K562 (cell line): ENCODE measurements around the gene KMT2D. TPM values are rescaled to one million over a fixed set of nuclear protein-coding genes. Genes with fewer than 3 reads are reported as not detected.

Source experiments
- ATAC-seq: fragments of 200-7000 bp; cut with Tn5 transposase; 3 replicates; pipeline ENCODE4 v1.9.1; 2020; ENCODE audit warnings: moderate library complexity
- BruUV-seq: library from RNA; stranded (reverse); fragments of 400-500 nt; replicated peaks from 2 replicates; lab custom pipeline; 2021; lab: Mats Ljungman, UMichigan
- CTCF ChIA-PET: fragments of 300-600 bp; formaldehyde crosslinking; extraction: SDS; loops from one replicate; lab custom pipeline; 2021; ENCODE audit warnings: low intra/inter-chr PET ratio; lab: Yijun Ruan, JAX
- POLR2A ChIA-PET: fragments of 300-600, 350-650 bp; sonication (Branson Sonifier 250); formaldehyde crosslinking; extraction: SDS; loops from one replicate; lab custom pipeline; 2021; ENCODE audit warnings: antibody characterized with exemption, inconsistent platforms; lab: Yijun Ruan, JAX
- DNase-seq, 4 experiments: peaks; one replicate each; pipeline versions ENCODE4 v3.0.0 to v3.0.0-alpha.2; 2011 to 2018; ENCODE audit warnings: low spot score in 3 of 4, mixed read lengths in 3 of 4; ENCODE audit errors: extremely low read depth in 1 of 4
- FAIRE-seq: peaks from 2 replicates; lab custom pipeline; 2011; peaks lifted over from hg19 to GRCh38; lab: Jason Lieb, UNC
- H2AFZ ChIP-seq: 2 replicates; pipeline ENCODE4 v1.6.0; 2011; ENCODE audit warnings: low read depth, low read length, control low read depth, inconsistent platforms
- H3K27ac ChIP-seq: fragments of 200-600 bp; 3 replicates; pipeline ENCODE4 v1.8.0; 2011; ENCODE audit warnings: low read depth, mild to moderate bottlenecking, control low read depth, inconsistent platforms, low read length, moderate library complexity, mixed read lengths; ENCODE audit errors: extremely low read depth
- H3K27me3 ChIP-seq, 2 experiments: fragments of 300-600 bp in 1 of 2; 2 replicates in 1 of 2; 3 replicates in 1 of 2; pipeline versions ENCODE4 v1.6.0 to v1.8.0; 2011; ENCODE audit warnings: inconsistent platforms in 2 of 2, low read length in 2 of 2, mild to moderate bottlenecking in 1 of 2, mixed read lengths in 1 of 2, moderate library complexity in 1 of 2; ENCODE audit not compliant: control insufficient read depth in 2 of 2, insufficient read depth in 2 of 2
- H3K36me3 ChIP-seq: fragments of 300-600 bp; 3 replicates; pipeline ENCODE4 v1.8.0; 2011; ENCODE audit warnings: mild to moderate bottlenecking, low read length, inconsistent platforms; ENCODE audit not compliant: control insufficient read depth, insufficient read depth
- H3K4me1 ChIP-seq, 2 experiments: fragments of 200-600 bp in 1 of 2; replicated peaks in 1 of 2; 2 replicates in 1 of 2; 3 replicates in 1 of 2; pipeline versions ENCODE4 v1.5.1 to v1.8.0; 2011; ENCODE audit warnings: inconsistent platforms in 2 of 2, low read length in 2 of 2, mild to moderate bottlenecking in 1 of 2, mixed read lengths in 1 of 2, moderate library complexity in 1 of 2; ENCODE audit not compliant: control insufficient read depth in 2 of 2, insufficient read depth in 2 of 2
- H3K4me2 ChIP-seq: 2 replicates; pipeline ENCODE4 v1.6.1; 2011; ENCODE audit warnings: low read length, control low read depth, inconsistent platforms, mixed read lengths; ENCODE audit not compliant: insufficient read depth
- H3K4me3 ChIP-seq: fragments of 200-600 bp; sonication (generic), shearing (Covaris generic); 2 replicates; pipeline ENCODE4 v1.5.1; 2016; ENCODE audit warnings: control low read depth, inconsistent platforms
- H3K79me2 ChIP-seq: fragments of 200-600 bp; 3 replicates; pipeline ENCODE4 v1.8.0; 2011; ENCODE audit warnings: low read length, inconsistent platforms; ENCODE audit not compliant: control insufficient read depth, insufficient read depth
- H3K9ac ChIP-seq, 2 experiments: 2 replicates each; pipeline versions ENCODE4 v1.6.0 to v1.6.1; 2011; ENCODE audit warnings: low read depth in 2 of 2, low read length in 2 of 2, control low read depth in 1 of 2, inconsistent platforms in 1 of 2, mild to moderate bottlenecking in 1 of 2, mixed read lengths in 1 of 2; ENCODE audit not compliant: insufficient read depth in 1 of 2
- H3K9me1 ChIP-seq: one replicate; pipeline ENCODE4 v1.6.0; 2011; ENCODE audit warnings: inconsistent platforms, mild to moderate bottlenecking, low read length, moderate library complexity; ENCODE audit not compliant: control insufficient read depth, insufficient read depth
- H3K9me3 ChIP-seq: replicated peaks from 2 replicates; pipeline ENCODE4 v1.5.1; 2011; ENCODE audit warnings: low read depth, low read length, inconsistent platforms; ENCODE audit not compliant: control insufficient read depth, insufficient read depth
- H4K20me1 ChIP-seq: replicated peaks from 2 replicates; pipeline ENCODE4 v1.6.1; 2011; ENCODE audit warnings: low read length, inconsistent platforms, mixed read lengths; ENCODE audit not compliant: control insufficient read depth, insufficient read depth
- BACH1 ChIP-seq: fragments of 200-800 bp; sonication (Bioruptor generic); IDR thresholded peaks from 2 replicates; pipeline ENCODE4 v1.6.1; 2016; ENCODE audit warnings: missing genetic modification characterization, missing compliant biosample characterization
- L3MBTL2 ChIP-seq: fragments of 450-650 bp; IDR thresholded peaks from 2 replicates; pipeline ENCODE4 v1.6.1; 2016; ENCODE audit warnings: mild to moderate bottlenecking, moderate library complexity
- LCOR ChIP-seq: sonication (generic); formaldehyde crosslinking; IDR thresholded peaks from 2 replicates; pipeline ENCODE4 v1.8.0; 2022; ENCODE audit warnings: mild to moderate bottlenecking, missing genetic modification reagents
- MAFF ChIP-seq: IDR thresholded peaks from 2 replicates; pipeline ENCODE4 v1.6.1; 2012; ENCODE audit warnings: low read length, improper control_type of control experiment
- NFIC ChIP-seq: fragments of 450-650 bp; IDR thresholded peaks from 2 replicates; pipeline ENCODE4 v1.6.1; 2017; ENCODE audit warnings: mild to moderate bottlenecking, inconsistent platforms
- NFRKB ChIP-seq: fragments of 450-650 bp; IDR thresholded peaks from 2 replicates; pipeline ENCODE4 v1.6.1; 2016; ENCODE audit warnings: low read depth
- NR2C2 ChIP-seq, 2 experiments: fragments of 200-800 bp in 1 of 2; sonication (Bioruptor generic) in 1 of 2; sonication (generic) in 1 of 2; formaldehyde crosslinking in 1 of 2; IDR thresholded peaks; 2 replicates each; pipeline versions ENCODE4 v1.6.1 to v1.8.0; 2016 to 2022; ENCODE audit warnings: mild to moderate bottlenecking in 1 of 2, missing compliant biosample characterization in 1 of 2, missing genetic modification characterization in 1 of 2, missing genetic modification reagents in 1 of 2
- PHTF2 ChIP-seq: fragments of 250-450 bp; sonication (Bioruptor Pico); IDR thresholded peaks from 2 replicates; pipeline ENCODE4 v1.5.0; 2021; ENCODE audit warnings: mild to moderate bottlenecking
- PML ChIP-seq: IDR thresholded peaks from 2 replicates; pipeline ENCODE4 v1.6.1; 2012; ENCODE audit warnings: low read length, inconsistent platforms
- RUNX1 ChIP-seq: sonication (generic); IDR thresholded peaks from 2 replicates; pipeline ENCODE4 v1.6.1; 2016; ENCODE audit warnings: antibody characterized with exemption, low read depth
- ZNF274 ChIP-seq: IDR thresholded peaks from 2 replicates; pipeline ENCODE4 v1.6.1; 2011; ENCODE audit warnings: low read depth, mild to moderate bottlenecking, low read length, moderate library complexity, borderline replicate concordance
- ZNF644 ChIP-seq: fragments of 200-800 bp; sonication (Bioruptor generic); IDR thresholded peaks from 2 replicates; pipeline ENCODE4 v1.6.1; 2016; ENCODE audit warnings: low read depth, missing genetic modification characterization, missing compliant biosample characterization
- WGBS: fragments of 100-300 bp; shearing (Covaris generic); methylation state at CpG from one replicate; pipeline ENCODE4 v1.1.6; 2016; ENCODE audit warnings: low coverage, mixed read lengths; ENCODE audit not compliant: insufficient coverage; ENCODE audit errors: missing lambda C conversion rate; 5-methylcytosine and 5-hydroxymethylcytosine counted together
- in situ Hi-C: fragments of 300-500 bp; cut with MboI; formaldehyde crosslinking; loops from 4 replicates; pipeline ENCODE4 v1.15.0; 2018; ENCODE audit warnings: inconsistent platforms, mixed read lengths
- intact Hi-C: fragments of 100-400 bp; cut with micrococcal nuclease; formaldehyde crosslinking; loops from 2 replicates; pipeline ENCODE4 v1.14.2; 2022
- polyA plus RNA-seq, 8 experiments: library from polyadenylated mRNA; depleted of rRNA in 4 of 8; stranded (reverse) in 5 of 8; unstranded in 3 of 8; fragments of >200 nt; fragmentation: Nextera tagmentation in 2 of 8; fragmentation: Illumina TruSeq in 1 of 8; extraction: Ambion mirVana in 2 of 8; extraction: Trizol in 1 of 8; gene quantifications; 2 replicates each; pipeline versions ENCODE4 v1.2.1 to v1.2.3, GENCODE V29; 2011 to 2014; ENCODE audit warnings: inconsistent platforms in 1 of 8, missing spikeins in 1 of 8
- total RNA-seq, 7 experiments: library from RNA; depleted of rRNA in 6 of 7; stranded (reverse); fragments of >200 nt in 6 of 7; fragmentation: Illumina TruSeq in 2 of 7; extraction: Trizol in 2 of 7; gene quantifications; 2 replicates each; pipeline versions ENCODE4 v1.2.1 to v1.2.3, GENCODE V29; 2011 to 2021; ENCODE audit warnings: low replicate concordance in 1 of 7
- TF ChIP-seq, protein P1 (sequence below): fragments of 450-650 bp; formaldehyde crosslinking; IDR thresholded peaks from 2 replicates; pipeline ENCODE4 v1.4.0; 2020; ENCODE audit warnings: mild to moderate bottlenecking, moderate library complexity
- TF ChIP-seq, protein P2 (sequence below): fragments of 250-450 bp; sonication (Bioruptor Pico); IDR thresholded peaks from 2 replicates; pipeline ENCODE4 v1.5.0; 2020; ENCODE audit warnings: mild to moderate bottlenecking
- TF ChIP-seq, protein P3 (sequence below): fragments of 150-350 bp; conservative IDR thresholded peaks from 2 replicates; pipeline ENCODE4 v1.6.1; 2014; ENCODE audit warnings: low read length

KMT2D gene
- total and polyA plus RNA-seq, 9 of the 15 experiments (the other 6 are each of a cell fraction or from before 2014, with no cell fraction given) = 0.22 to 93.7 (median 13.7) TPM

DNA sequence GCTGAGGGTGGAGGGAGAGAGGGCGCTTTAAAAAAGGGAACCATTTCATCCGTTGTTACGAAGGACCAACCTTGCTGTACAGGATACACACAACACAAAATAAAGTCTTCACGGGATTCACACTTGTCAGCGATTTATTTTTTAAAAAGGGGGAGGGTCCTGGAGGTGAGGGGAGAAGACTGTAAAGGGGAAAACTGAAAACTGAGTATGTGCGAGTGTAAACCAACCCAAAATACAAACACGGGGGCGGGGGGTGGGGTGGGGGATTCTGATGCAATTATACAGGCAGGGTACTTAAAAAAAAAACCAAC lies 41.5 kb downstream of the KMT2D start:
- in situ Hi-C loops = no loop called here
- H3K4me2 ChIP-seq = peak overlapping the region; percentile 86
- peaks cover 30% of the 10 kb centered on the region for H3K79me2 ChIP-seq
- POLR2A ChIA-PET = interaction anchor here (1.1 to 6.8 kb wide), 4 partner anchors 9 to 23 kb away, joined by 5 to 78 read pairs (median 6); partner anchors contain the start of gene DDN
- peak; percentile 12 for ATAC-seq
- peak overlapping the region; percentile 99 for H3K27ac ChIP-seq
- no peak for DNase-seq
- FAIRE-seq = no peak
- peaks cover 38 to 48% of the 10 kb centered on the region in 2 experiments for H3K4me1 ChIP-seq
- peak overlapping the region; percentile 93 to 99 for H3K9ac ChIP-seq
- H3K9me3 ChIP-seq = no peaks in the 10 kb centered on the region
- no peaks in the 10 kb centered on the region for H3K9me1 ChIP-seq
- H3K4me3 ChIP-seq = peak overlapping the region; percentile 69
- peak overlapping the region; percentile 78 for H2AFZ ChIP-seq
- BruUV-seq = TSS peak; percentile 94
- WGBS = under 1% methylated on average over 8 of the region's 8 CpGs
- intact Hi-C loops = loop anchor here (2.0 kb wide), 1 partner anchor 22 kb away; no protein-coding TSS in a partner anchor
- H3K36me3 ChIP-seq = peaks cover 51% of the 10 kb centered on the region
- H4K20me1 ChIP-seq = 0 out of 2 replicates have a peak, but pooled peaks cover 3% of the 10 kb centered on the region
- no peaks in the 10 kb centered on the region for H3K27me3 ChIP-seq
- CTCF ChIA-PET = interaction anchor here (0.5 to 0.6 kb wide), 2 partner anchors 22 to 128 kb away, joined by 3 to 5 read pairs; no protein-coding TSS in a partner anchor
- TF ChIP-seq ZNF644 (tag) (0 out of 2 replicates have a peak, but pooled peaks have one; percentile 10), NR2C2 (CRISPR knock-in tag; IDR thresholded peaks at IDR 0.05) (no peak), NR2C2 (tag; IDR thresholded peaks at IDR 0.05) (0 out of 2 replicates have a peak, but pooled peaks have one; percentile 2), PML (no peak), ZNF274 (no peak), PHTF2 (CRISPR knock-in tag) (no peak), BACH1 (tag) (0 out of 2 replicates have a peak, but pooled peaks have one; percentile 35), MAFF (no peak; the same call in 1 of the 2 replicates), LCOR (no peak), NFIC (no peak), RUNX1 (no peak), L3MBTL2 (0 out of 2 replicates have a peak, but pooled peaks have one; percentile 7), NFRKB (no peak)
- TF ChIP-seq, protein P1, sequence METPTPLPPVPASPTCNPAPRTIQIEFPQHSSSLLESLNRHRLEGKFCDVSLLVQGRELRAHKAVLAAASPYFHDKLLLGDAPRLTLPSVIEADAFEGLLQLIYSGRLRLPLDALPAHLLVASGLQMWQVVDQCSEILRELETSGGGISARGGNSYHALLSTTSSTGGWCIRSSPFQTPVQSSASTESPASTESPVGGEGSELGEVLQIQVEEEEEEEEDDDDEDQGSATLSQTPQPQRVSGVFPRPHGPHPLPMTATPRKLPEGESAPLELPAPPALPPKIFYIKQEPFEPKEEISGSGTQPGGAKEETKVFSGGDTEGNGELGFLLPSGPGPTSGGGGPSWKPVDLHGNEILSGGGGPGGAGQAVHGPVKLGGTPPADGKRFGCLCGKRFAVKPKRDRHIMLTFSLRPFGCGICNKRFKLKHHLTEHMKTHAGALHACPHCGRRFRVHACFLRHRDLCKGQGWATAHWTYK (CRISPR knock-in tag) = no peak; the same call in 1 of the 2 replicates
- TF ChIP-seq, protein P2, sequence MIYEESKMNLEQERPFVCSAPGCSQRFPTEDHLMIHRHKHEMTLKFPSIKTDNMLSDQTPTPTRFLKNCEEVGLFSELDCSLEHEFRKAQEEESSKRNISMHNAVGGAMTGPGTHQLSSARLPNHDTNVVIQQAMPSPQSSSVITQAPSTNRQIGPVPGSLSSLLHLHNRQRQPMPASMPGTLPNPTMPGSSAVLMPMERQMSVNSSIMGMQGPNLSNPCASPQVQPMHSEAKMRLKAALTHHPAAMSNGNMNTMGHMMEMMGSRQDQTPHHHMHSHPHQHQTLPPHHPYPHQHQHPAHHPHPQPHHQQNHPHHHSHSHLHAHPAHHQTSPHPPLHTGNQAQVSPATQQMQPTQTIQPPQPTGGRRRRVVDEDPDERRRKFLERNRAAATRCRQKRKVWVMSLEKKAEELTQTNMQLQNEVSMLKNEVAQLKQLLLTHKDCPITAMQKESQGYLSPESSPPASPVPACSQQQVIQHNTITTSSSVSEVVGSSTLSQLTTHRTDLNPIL (CRISPR knock-in tag) = no peak
- TF ChIP-seq, protein P3, sequence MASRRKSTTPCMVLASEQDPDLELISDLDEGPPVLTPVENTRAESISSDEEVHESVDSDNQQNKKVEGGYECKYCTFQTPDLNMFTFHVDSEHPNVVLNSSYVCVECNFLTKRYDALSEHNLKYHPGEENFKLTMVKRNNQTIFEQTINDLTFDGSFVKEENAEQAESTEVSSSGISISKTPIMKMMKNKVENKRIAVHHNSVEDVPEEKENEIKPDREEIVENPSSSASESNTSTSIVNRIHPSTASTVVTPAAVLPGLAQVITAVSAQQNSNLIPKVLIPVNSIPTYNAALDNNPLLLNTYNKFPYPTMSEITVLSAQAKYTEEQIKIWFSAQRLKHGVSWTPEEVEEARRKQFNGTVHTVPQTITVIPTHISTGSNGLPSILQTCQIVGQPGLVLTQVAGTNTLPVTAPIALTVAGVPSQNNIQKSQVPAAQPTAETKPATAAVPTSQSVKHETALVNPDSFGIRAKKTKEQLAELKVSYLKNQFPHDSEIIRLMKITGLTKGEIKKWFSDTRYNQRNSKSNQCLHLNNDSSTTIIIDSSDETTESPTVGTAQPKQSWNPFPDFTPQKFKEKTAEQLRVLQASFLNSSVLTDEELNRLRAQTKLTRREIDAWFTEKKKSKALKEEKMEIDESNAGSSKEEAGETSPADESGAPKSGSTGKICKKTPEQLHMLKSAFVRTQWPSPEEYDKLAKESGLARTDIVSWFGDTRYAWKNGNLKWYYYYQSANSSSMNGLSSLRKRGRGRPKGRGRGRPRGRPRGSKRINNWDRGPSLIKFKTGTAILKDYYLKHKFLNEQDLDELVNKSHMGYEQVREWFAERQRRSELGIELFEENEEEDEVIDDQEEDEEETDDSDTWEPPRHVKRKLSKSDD = no peak
